Suppressor macrophage (primary cell): ENCODE results near the gene ZNF417.
"Not testable (repeated sequence)": the region's sequence is repeated elsewhere in the genome, so short reads cannot be mapped to it uniquely, and the experiment has no call there.

Experiments
- DNase-seq, 4 experiments: peaks; one replicate each; pipeline ENCODE4 v3.0.0-alpha.2; 2020 to 2022
- total RNA-seq, 17 experiments: gene quantifications; one replicate each; lab custom pipeline; 2026; ENCODE audit warnings: mixed read lengths in 6 of 17, inconsistent platforms in 3 of 17; lab: John Stamatoyannopoulos, UW

The ZNF417 gene
- 5.0 to 25.7 (median 16.1) reads per million in 17 experiments for total RNA-seq

- DNase-seq = peak; percentile 93 to 97 (median 94)
Observed at GRCh38 chr19:57916168-57916995, at the start of gene ZNF417. TSS of gene ZNF417 (minus strand) at chr19:57916592. CDS start at chr19:57916411, 181 bp downstream.

- no peak for DNase-seq
Observed at GRCh38 chr19:57964761-57965160, 48.4 kb upstream of the ZNF417 start.

GRCh38 chr19:57961785-57962184 is 45.4 kb upstream of the ZNF417 start:
- no peak for DNase-seq

- DNase-seq = no peak
Observed at GRCh38 chr19:57954996-57955395, 38.6 kb upstream of the ZNF417 start.

- DNase-seq = no peak
Observed at GRCh38 chr19:57949702-57950101, 33.3 kb upstream of the ZNF417 start.

- no peak for DNase-seq
Observed at GRCh38 chr19:57949296-57949695, 32.9 kb upstream of the ZNF417 start.

GRCh38 chr19:57947419-57948134 is 31.2 kb upstream of the ZNF417 start, which contains the start of gene ZNF256:
TSS of gene ZNF256 (minus strand) at chr19:57947706. CDS start at chr19:57947474, 232 bp downstream.
- peak; percentile 91 to 96 (median 94) for DNase-seq

- DNase-seq = peak in 1 of 4 experiments; percentile 4
Observed at GRCh38 chr19:57947088-57947418, 30.7 kb upstream of the ZNF417 start.

- no peak for DNase-seq
Observed at GRCh38 chr19:57946316-57946715, 29.9 kb upstream of the ZNF417 start.

- no peak for DNase-seq
Observed at GRCh38 chr19:57941593-57941992, 25.2 kb upstream of the ZNF417 start.

- DNase-seq = no peak
Observed at GRCh38 chr19:57935731-57936130, 19.3 kb upstream of the ZNF417 start.

GRCh38 chr19:57934820-57935665 is 18.7 kb upstream of the ZNF417 start, which contains the start of gene ZNF418:
TSS of gene ZNF418 (minus strand) at chr19:57935402. CDS start at chr19:57933822, 1,580 bp downstream.
- DNase-seq = peak; percentile 71 to 81 (median 79)

GRCh38 chr19:57927587-57927986 is 11.2 kb upstream of the ZNF417 start:
- no peak for DNase-seq

- no peak for DNase-seq
Observed at GRCh38 chr19:57914531-57914930, 1.9 kb downstream of the ZNF417 start.

- DNase-seq = no peak
Observed at GRCh38 chr19:57907394-57907793, 9.0 kb downstream of the ZNF417 start.

- DNase-seq = no peak
Observed at GRCh38 chr19:57905258-57905657, 11.1 kb downstream of the ZNF417 start.

- no peak for DNase-seq
Observed at GRCh38 chr19:57903618-57904184, 12.7 kb downstream of the ZNF417 start.

GRCh38 chr19:57900311-57900710 is 16.1 kb downstream of the ZNF417 start:
- no peak for DNase-seq

- DNase-seq = not testable (repeated sequence)
Observed at GRCh38 chr19:57890706-57891105, 25.7 kb downstream of the ZNF417 start.

- peak; percentile 87 to 90 (median 88) for DNase-seq
Observed at GRCh38 chr19:57888560-57889231, 27.7 kb downstream of the ZNF417 start, which contains the start of gene ZNF814. TSS of gene ZNF814 (minus strand) at chr19:57889037. CDS start at chr19:57888802, 235 bp downstream.

- DNase-seq = peak in 1 of 4 experiments; percentile 2
Observed at GRCh38 chr19:57888107-57888559, 28.3 kb downstream of the ZNF417 start.
